K562 (cell line): ENCODE measurements around the gene LMF2. TPM values are rescaled to one million over a fixed set of nuclear protein-coding genes. Genes with fewer than 3 reads are reported as not detected.

Experiments
- CHCHD3 ChIP-seq: fragments of 250-450 bp; sonication (Bioruptor Pico); IDR thresholded peaks from 2 replicates; pipeline ENCODE4 v2.1.2; 2022; ENCODE audit warnings: mild to moderate bottlenecking
- CXXC5 ChIP-seq: fragments of 250-450 bp; sonication (Bioruptor Pico); IDR thresholded peaks from 2 replicates; pipeline ENCODE4 v1.8.0; 2022; ENCODE audit warnings: inconsistent platforms, mild to moderate bottlenecking, moderate library complexity
- DNMT1 ChIP-seq: fragments of 450-650 bp; IDR thresholded peaks from 2 replicates; pipeline ENCODE4 v1.6.1; 2016; ENCODE audit warnings: antibody characterized with exemption, mild to moderate bottlenecking
- EP400 ChIP-seq: fragments of 450-650 bp; IDR thresholded peaks from 2 replicates; pipeline ENCODE4 v1.6.1; 2017; ENCODE audit warnings: antibody characterized with exemption, mild to moderate bottlenecking, moderate library complexity
- ETV1 ChIP-seq: fragments of 450-650 bp; conservative IDR thresholded peaks from 2 replicates; pipeline ENCODE4 v1.6.1; 2016; ENCODE audit warnings: missing genetic modification characterization, control low read depth, low read depth, missing compliant biosample characterization
- GABPB2 ChIP-seq: fragments of 250-450 bp; sonication (Bioruptor Pico); conservative IDR thresholded peaks from 2 replicates; pipeline ENCODE4 v1.5.1; 2021; ENCODE audit warnings: mild to moderate bottlenecking
- HINFP ChIP-seq: fragments of 450-650 bp; conservative IDR thresholded peaks from 2 replicates; pipeline ENCODE4 v1.6.1; 2016; ENCODE audit warnings: missing genetic modification characterization, low read depth, mild to moderate bottlenecking, control low read depth, missing compliant biosample characterization
- MTA3 ChIP-seq: fragments of 450-650 bp; formaldehyde crosslinking; IDR thresholded peaks from 2 replicates; pipeline ENCODE4 v1.6.1; 2017; ENCODE audit warnings: mild to moderate bottlenecking, borderline replicate concordance
- MTF1 ChIP-seq: fragments of 250-450 bp; sonication (Bioruptor Pico); IDR thresholded peaks from 2 replicates; pipeline ENCODE4 v1.9.0; 2021; ENCODE audit warnings: moderate library complexity, mild to moderate bottlenecking, inconsistent platforms, borderline replicate concordance
- NCOA1 ChIP-seq: fragments of 450-650 bp; IDR thresholded peaks from 2 replicates; pipeline ENCODE4 v1.6.1; 2016; ENCODE audit warnings: low read depth
- NR1H2 ChIP-seq: sonication (generic); formaldehyde crosslinking; IDR thresholded peaks from 2 replicates; pipeline ENCODE4 v1.4.0; 2020; ENCODE audit warnings: mild to moderate bottlenecking, missing genetic modification reagents
- NR2F6 ChIP-seq: fragments of 450-650 bp; formaldehyde crosslinking; IDR thresholded peaks from 2 replicates; pipeline ENCODE4 v1.4.0; 2020; ENCODE audit warnings: mild to moderate bottlenecking
- NRF1 ChIP-seq, 2 experiments: fragments of 450-650 bp; IDR thresholded peaks in 1 of 2; conservative IDR thresholded peaks in 1 of 2; 2 replicates each; pipeline ENCODE4 v1.6.1; 2014; ENCODE audit warnings: mild to moderate bottlenecking in 2 of 2
- PHB ChIP-seq: fragments of 250-450 bp; sonication (Bioruptor Pico); IDR thresholded peaks from 2 replicates; pipeline ENCODE4 v1.5.0; 2021
- PURB ChIP-seq: sonication (generic); formaldehyde crosslinking; IDR thresholded peaks from 2 replicates; pipeline ENCODE4 v1.9.0; 2021; ENCODE audit warnings: low read depth, mild to moderate bottlenecking, missing genetic modification reagents
- SMAD4 ChIP-seq: fragments of 250-450 bp; sonication (Bioruptor Pico); conservative IDR thresholded peaks from 2 replicates; pipeline ENCODE4 v1.8.0; 2021; ENCODE audit warnings: inconsistent platforms, mild to moderate bottlenecking, moderate library complexity
- SP1 ChIP-seq: sonication (generic); formaldehyde crosslinking; IDR thresholded peaks from 2 replicates; pipeline ENCODE4 v1.8.1; 2022; ENCODE audit warnings: mild to moderate bottlenecking, missing genetic modification reagents
- SRSF9 ChIP-seq: fragments of 200-400 bp; formaldehyde crosslinking; IDR thresholded peaks from 2 replicates; pipeline ENCODE4 v1.6.1; 2017; ENCODE audit warnings: low read depth, low read length, borderline replicate concordance
- ZBTB5 ChIP-seq: fragments of 450-650 bp; IDR thresholded peaks from 2 replicates; pipeline ENCODE4 v1.6.1; 2017; ENCODE audit warnings: antibody characterized with exemption
- ZNF584 ChIP-seq: fragments of 200-800 bp; sonication (Bioruptor generic); IDR thresholded peaks from 2 replicates; pipeline ENCODE4 v1.6.1; 2016; ENCODE audit warnings: low read depth, mild to moderate bottlenecking, missing genetic modification characterization, missing compliant biosample characterization
- ZNF785 ChIP-seq: fragments of 250-450 bp; sonication (Bioruptor Pico); IDR thresholded peaks from 2 replicates; pipeline ENCODE4 v1.4.0; 2020; ENCODE audit warnings: mild to moderate bottlenecking
- polyA plus RNA-seq, 8 experiments: library from polyadenylated mRNA; depleted of rRNA in 4 of 8; stranded (reverse) in 5 of 8; unstranded in 3 of 8; fragments of >200 nt; fragmentation: Nextera tagmentation in 2 of 8; fragmentation: Illumina TruSeq in 1 of 8; extraction: Ambion mirVana in 2 of 8; extraction: Trizol in 1 of 8; gene quantifications; 2 replicates each; pipeline versions ENCODE4 v1.2.1 to v1.2.3, GENCODE V29; 2011 to 2014; ENCODE audit warnings: inconsistent platforms in 1 of 8, missing spikeins in 1 of 8
- total RNA-seq, 7 experiments: library from RNA; depleted of rRNA in 6 of 7; stranded (reverse); fragments of >200 nt in 6 of 7; fragmentation: Illumina TruSeq in 2 of 7; extraction: Trizol in 2 of 7; gene quantifications; 2 replicates each; pipeline versions ENCODE4 v1.2.1 to v1.2.3, GENCODE V29; 2011 to 2021; ENCODE audit warnings: low replicate concordance in 1 of 7
- TF ChIP-seq, protein P1 (sequence below): fragments of 250-450 bp; sonication (Bioruptor Pico); IDR thresholded peaks from 2 replicates; pipeline ENCODE4 v1.8.0; 2022; ENCODE audit warnings: moderate library complexity, mild to moderate bottlenecking, inconsistent platforms
- TF ChIP-seq, protein P2 (sequence below): sonication (generic); formaldehyde crosslinking; IDR thresholded peaks from 2 replicates; pipeline ENCODE4 v1.8.0; 2022; ENCODE audit warnings: mild to moderate bottlenecking, missing genetic modification reagents, borderline replicate concordance

The LMF2 gene
- total and polyA plus RNA-seq, 9 of the 15 experiments (the other 6 are each of a cell fraction or from before 2014, with no cell fraction given), result 0.08 to 37.1 (median 7.6) TPM

DNA sequence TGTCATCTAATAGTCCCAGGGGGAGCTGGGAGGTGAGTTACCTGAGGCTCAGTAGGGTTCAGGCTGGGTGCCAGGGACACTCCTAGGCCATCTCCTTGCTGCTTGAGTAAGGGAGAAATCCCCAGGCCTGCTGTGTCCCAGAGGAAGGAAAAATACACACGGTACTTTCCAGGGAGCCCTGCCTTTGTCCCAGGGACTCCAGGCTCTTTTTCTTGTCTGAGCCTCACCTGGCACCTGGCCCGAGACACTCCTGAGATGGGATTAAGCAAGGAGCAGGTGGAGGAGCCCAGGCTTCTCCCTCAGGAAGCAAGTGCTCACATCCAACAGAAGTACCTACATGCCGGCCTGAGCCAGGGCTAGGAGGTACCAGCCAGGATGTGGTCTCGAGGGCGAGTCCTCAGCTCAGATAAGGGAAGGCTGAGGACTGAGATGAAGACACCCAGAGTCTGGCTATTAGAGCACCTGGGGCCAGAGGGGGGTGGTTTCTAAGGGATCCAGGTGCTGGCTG, 37.3 kb upstream of the LMF2 start (continued):
- TF ChIP-seq, protein P1, sequence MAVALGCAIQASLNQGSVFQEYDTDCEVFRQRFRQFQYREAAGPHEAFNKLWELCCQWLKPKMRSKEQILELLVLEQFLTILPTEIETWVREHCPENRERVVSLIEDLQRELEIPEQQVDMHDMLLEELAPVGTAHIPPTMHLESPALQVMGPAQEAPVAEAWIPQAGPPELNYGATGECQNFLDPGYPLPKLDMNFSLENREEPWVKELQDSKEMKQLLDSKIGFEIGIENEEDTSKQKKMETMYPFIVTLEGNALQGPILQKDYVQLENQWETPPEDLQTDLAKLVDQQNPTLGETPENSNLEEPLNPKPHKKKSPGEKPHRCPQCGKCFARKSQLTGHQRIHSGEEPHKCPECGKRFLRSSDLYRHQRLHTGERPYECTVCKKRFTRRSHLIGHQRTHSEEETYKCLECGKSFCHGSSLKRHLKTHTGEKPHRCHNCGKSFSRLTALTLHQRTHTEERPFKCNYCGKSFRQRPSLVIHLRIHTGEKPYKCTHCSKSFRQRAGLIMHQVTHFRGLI (CRISPR knock-in tag), result no peak
- TF ChIP-seq NCOA1, result no peak
- TF ChIP-seq DNMT1, result no peak
- TF ChIP-seq, protein P2, sequence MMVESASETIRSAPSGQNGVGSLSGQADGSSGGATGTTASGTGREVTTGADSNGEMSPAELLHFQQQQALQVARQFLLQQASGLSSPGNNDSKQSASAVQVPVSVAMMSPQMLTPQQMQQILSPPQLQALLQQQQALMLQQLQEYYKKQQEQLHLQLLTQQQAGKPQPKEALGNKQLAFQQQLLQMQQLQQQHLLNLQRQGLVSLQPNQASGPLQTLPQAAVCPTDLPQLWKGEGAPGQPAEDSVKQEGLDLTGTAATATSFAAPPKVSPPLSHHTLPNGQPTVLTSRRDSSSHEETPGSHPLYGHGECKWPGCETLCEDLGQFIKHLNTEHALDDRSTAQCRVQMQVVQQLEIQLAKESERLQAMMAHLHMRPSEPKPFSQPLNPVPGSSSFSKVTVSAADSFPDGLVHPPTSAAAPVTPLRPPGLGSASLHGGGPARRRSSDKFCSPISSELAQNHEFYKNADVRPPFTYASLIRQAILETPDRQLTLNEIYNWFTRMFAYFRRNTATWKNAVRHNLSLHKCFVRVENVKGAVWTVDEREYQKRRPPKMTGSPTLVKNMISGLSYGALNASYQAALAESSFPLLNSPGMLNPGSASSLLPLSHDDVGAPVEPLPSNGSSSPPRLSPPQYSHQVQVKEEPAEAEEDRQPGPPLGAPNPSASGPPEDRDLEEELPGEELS (CRISPR knock-in tag), result no peak
- TF ChIP-seq MTA3, result no peak
- TF ChIP-seq SP1 (CRISPR knock-in tag), result no peak
- TF ChIP-seq NR2F6, result no peak
- no peak for TF ChIP-seq GABPB2 (CRISPR knock-in tag)
- no peak for TF ChIP-seq PURB (CRISPR knock-in tag)
- peak; percentile 85 for TF ChIP-seq HINFP
- peak; percentile 34; the same call in 1 of the 2 replicates for TF ChIP-seq ETV1 (tag)
- no peak for TF ChIP-seq CHCHD3
- no peak for TF ChIP-seq PHB (CRISPR knock-in tag)
- TF ChIP-seq CXXC5 (CRISPR knock-in tag), result peak; percentile 18; the same call in 1 of the 2 replicates
- TF ChIP-seq NR1H2 (CRISPR knock-in tag), result no peak
- no peak for TF ChIP-seq NRF1 (conservative IDR thresholded peaks at IDR 0.05 in 1 of 2, IDR thresholded peaks at IDR 0.05 in 1 of 2)
- peak; percentile 16; the same call in 1 of the 2 replicates for TF ChIP-seq SMAD4
- no peak for TF ChIP-seq SRSF9
- peak; percentile 81 for TF ChIP-seq ZBTB5
- TF ChIP-seq ZNF785, result no peak
- no peak for TF ChIP-seq MTF1 (CRISPR knock-in tag)
- 0 out of 2 replicates have a peak, but pooled peaks have one; percentile 5 for TF ChIP-seq ZNF584 (CRISPR knock-in tag)
- TF ChIP-seq EP400, result no peak
- TF ChIP-seq, all 486 proteins: peak for 9
